Measurements from ENCODE around the gene UCP3. TPM values are rescaled to one million over a fixed set of nuclear protein-coding genes. Genes with fewer than 3 reads are reported as not detected.
A peak's percentile ranks its signal among the peaks of the same experiment; 100 is the strongest.

Gene UCP3
- 1 to 10 TPM in 6 of 8 experiments, under 1 TPM in 2; 0.51 to 2.6 (median 2.1) TPM for total RNA-seq

- WGBS, 10 experiments: 72 to 100% (median 84%) methylated on average over 4 to 6 of the region's 9 CpGs; no CpG with 5 or more reads in 6 of the 10 experiments
- Histone ChIP-seq H3K4me3 (no peak within 1 kb of the TSS), H3K27ac (no peak within 1 kb of the TSS), H3K4me1 (replicated peaks in 1 of 2) (no peaks in the 10 kb centered on the region)
- ATAC-seq (replicated peaks in 6 of 8): no peak
- in situ Hi-C loops (cut with MboI; ENCODE audit: low pct_unique_long_range_greater_than_20kb in 2 of 9, low sequenced_read_pairs in 9 of 9, unreplicated experiment in 9 of 9): no loop called here
These were observed at the start of gene UCP3 for GRCh38 chr11:74008373-74009229. Gene UCP3 (minus strand): TSS chr11:74009085. CDS start chr11:74007042, 2,043 bp downstream.

GRCh38 chr11:74057249-74058151 is 48.6 kb upstream of the UCP3 start:
- WGBS, 10 experiments: 71 to 97% (median 92%) methylated on average over 1 to 7 of the region's 8 CpGs; no CpG with 5 or more reads in 1 of the 10 experiments
- Histone ChIP-seq H3K4me1 (replicated peaks in 1 of 2) (no peaks in the 10 kb centered on the region), H3K27ac (no peak overlapping the region), H3K4me3 (no peak overlapping the region)
- ATAC-seq (replicated peaks in 6 of 8): peak in 2 of 8 experiments; percentile 23 to 59
- in situ Hi-C loops (cut with MboI; ENCODE audit: low pct_unique_long_range_greater_than_20kb in 2 of 9, low sequenced_read_pairs in 9 of 9, unreplicated experiment in 9 of 9): no loop called here

- no peak overlapping the region for H3K27ac ChIP-seq
- in situ Hi-C loops (cut with MboI; ENCODE audit: low pct_unique_long_range_greater_than_20kb in 2 of 9, low sequenced_read_pairs in 9 of 9, unreplicated experiment in 9 of 9): no loop called here
- no peaks in the 10 kb centered on the region for H3K4me1 ChIP-seq (replicated peaks in 1 of 2)
- peak in 3 of 8 experiments; percentile 64 to 95 (median 71) for ATAC-seq (replicated peaks in 6 of 8)
- no peak overlapping the region for H3K4me3 ChIP-seq
These were observed 47.1 kb upstream of the UCP3 start for GRCh38 chr11:74055938-74056337.

- ATAC-seq (replicated peaks in 6 of 8): no peak
- H3K27ac ChIP-seq: no peak overlapping the region
- in situ Hi-C loops (cut with MboI; ENCODE audit: low pct_unique_long_range_greater_than_20kb in 2 of 9, low sequenced_read_pairs in 9 of 9, unreplicated experiment in 9 of 9): no loop called here
- 83 to 100% (median 94%) methylated on average over 1 to 3 of the region's 3 CpGs; no CpG with 5 or more reads in 1 of the 10 experiments for WGBS, 10 experiments
- H3K4me1 ChIP-seq (replicated peaks in 1 of 2): no peaks in the 10 kb centered on the region
- H3K4me3 ChIP-seq: no peak overlapping the region
These were observed 41.6 kb upstream of the UCP3 start for GRCh38 chr11:74050465-74050864.

GRCh38 chr11:74048993-74049392 is 40.1 kb upstream of the UCP3 start:
- Histone ChIP-seq H3K27ac (no peak overlapping the region), H3K4me1 (replicated peaks in 1 of 2) (no peaks in the 10 kb centered on the region), H3K4me3 (no peak overlapping the region)
- in situ Hi-C loops (cut with MboI; ENCODE audit: low pct_unique_long_range_greater_than_20kb in 2 of 9, low sequenced_read_pairs in 9 of 9, unreplicated experiment in 9 of 9): no loop called here
- WGBS, 10 experiments: 80 to 100% (median 93%) methylated on average over 1 to 5 of the region's 5 CpGs
- ATAC-seq (replicated peaks in 6 of 8): no peak

- in situ Hi-C loops (cut with MboI; ENCODE audit: low pct_unique_long_range_greater_than_20kb in 2 of 9, low sequenced_read_pairs in 9 of 9, unreplicated experiment in 9 of 9): no loop called here
- Histone ChIP-seq H3K4me3 (no peak overlapping the region), H3K4me1 (replicated peaks in 1 of 2) (no peaks in the 10 kb centered on the region), H3K27ac (no peak overlapping the region)
- ATAC-seq (replicated peaks in 6 of 8): no peak
- WGBS, 10 experiments: 14 to 100% (median 46%) methylated on average over 1 to 2 of the region's 2 CpGs
These were observed 35.7 kb upstream of the UCP3 start for GRCh38 chr11:74044538-74044937.

- ATAC-seq (replicated peaks in 6 of 8): no peak
- Histone ChIP-seq H3K4me1 (replicated peaks in 1 of 2) (no peaks in the 10 kb centered on the region), H3K4me3 (no peak overlapping the region), H3K27ac (no peak overlapping the region)
- 86 to 100% (median 100%) methylated on average over 1 of the region's 1 CpG; no CpG with 5 or more reads in 2 of the 10 experiments for WGBS, 10 experiments
- in situ Hi-C loops (cut with MboI; ENCODE audit: low pct_unique_long_range_greater_than_20kb in 2 of 9, low sequenced_read_pairs in 9 of 9, unreplicated experiment in 9 of 9): no loop called here
These were observed 34.6 kb upstream of the UCP3 start for GRCh38 chr11:74043450-74043849.

- H3K4me3 ChIP-seq: no peak overlapping the region
- H3K27ac ChIP-seq: no peak overlapping the region
- H3K4me1 ChIP-seq (replicated peaks in 1 of 2): no peaks in the 10 kb centered on the region
- in situ Hi-C loops (cut with MboI; ENCODE audit: low pct_unique_long_range_greater_than_20kb in 2 of 9, low sequenced_read_pairs in 9 of 9, unreplicated experiment in 9 of 9): no loop called here
- ATAC-seq (replicated peaks in 6 of 8): no peak
- 50 to 100% (median 90%) methylated on average over 1 to 3 of the region's 4 CpGs; no CpG with 5 or more reads in 3 of the 10 experiments for WGBS, 10 experiments
These were observed 28.4 kb upstream of the UCP3 start for GRCh38 chr11:74037309-74037708.

- Histone ChIP-seq H3K4me3 (no peak overlapping the region), H3K27ac (no peak overlapping the region), H3K4me1 (replicated peaks in 1 of 2) (no peaks in the 10 kb centered on the region)
- 38 to 100% (median 88%) methylated on average over 1 of the region's 1 CpG; no CpG with 5 or more reads in 3 of the 10 experiments for WGBS, 10 experiments
- in situ Hi-C loops (cut with MboI; ENCODE audit: low pct_unique_long_range_greater_than_20kb in 2 of 9, low sequenced_read_pairs in 9 of 9, unreplicated experiment in 9 of 9): no loop called here
- no peak for ATAC-seq (replicated peaks in 6 of 8)
These were observed 26.4 kb upstream of the UCP3 start for GRCh38 chr11:74035264-74035663.

GRCh38 chr11:74033046-74033445 is 24.2 kb upstream of the UCP3 start:
- Histone ChIP-seq H3K4me3 (no peak overlapping the region), H3K27ac (no peak overlapping the region), H3K4me1 (replicated peaks in 1 of 2) (no peaks in the 10 kb centered on the region)
- in situ Hi-C loops (cut with MboI; ENCODE audit: low pct_unique_long_range_greater_than_20kb in 2 of 9, low sequenced_read_pairs in 9 of 9, unreplicated experiment in 9 of 9): no loop called here
- WGBS, 10 experiments: 70 to 92% (median 88%) methylated on average over 1 to 2 of the region's 3 CpGs; no CpG with 5 or more reads in 7 of the 10 experiments
- ATAC-seq (replicated peaks in 6 of 8): no peak

GRCh38 chr11:74030723-74031676 is 22.1 kb upstream of the UCP3 start:
- no peak overlapping the region for H3K4me3 ChIP-seq
- 68 to 97% (median 89%) methylated on average over 2 to 8 of the region's 9 CpGs; no CpG with 5 or more reads in 1 of the 10 experiments for WGBS, 10 experiments
- H3K27ac ChIP-seq: no peak overlapping the region
- H3K4me1 ChIP-seq (replicated peaks in 1 of 2): no peaks in the 10 kb centered on the region
- in situ Hi-C loops (cut with MboI; ENCODE audit: low pct_unique_long_range_greater_than_20kb in 2 of 9, low sequenced_read_pairs in 9 of 9, unreplicated experiment in 9 of 9): no loop called here
- ATAC-seq (replicated peaks in 6 of 8): no peak

GRCh38 chr11:74025467-74026166 is 16.7 kb upstream of the UCP3 start:
- Histone ChIP-seq H3K4me3 (no peak overlapping the region), H3K4me1 (replicated peaks in 1 of 2) (no peaks in the 10 kb centered on the region), H3K27ac (no peak overlapping the region)
- peak in 2 of 8 experiments; percentile 61 to 79 for ATAC-seq (replicated peaks in 6 of 8)
- 31 to 100% (median 93%) methylated on average over 1 to 5 of the region's 7 CpGs; no CpG with 5 or more reads in 3 of the 10 experiments for whole genome bisulfite sequencing, 10 experiments
- in situ Hi-C loops (cut with MboI; ENCODE audit: low pct_unique_long_range_greater_than_20kb in 2 of 9, low sequenced_read_pairs in 9 of 9, unreplicated experiment in 9 of 9): no loop called here

All from motor neuron (in vitro differentiated cells).